ENCODE results near the gene RIN3. TPM values are rescaled to one million over a fixed set of nuclear protein-coding genes. Genes with fewer than 3 reads are reported as not detected.

Gene RIN3
- total RNA-seq, 1 experiment from 2014 or later: 2.4 TPM

DNA sequence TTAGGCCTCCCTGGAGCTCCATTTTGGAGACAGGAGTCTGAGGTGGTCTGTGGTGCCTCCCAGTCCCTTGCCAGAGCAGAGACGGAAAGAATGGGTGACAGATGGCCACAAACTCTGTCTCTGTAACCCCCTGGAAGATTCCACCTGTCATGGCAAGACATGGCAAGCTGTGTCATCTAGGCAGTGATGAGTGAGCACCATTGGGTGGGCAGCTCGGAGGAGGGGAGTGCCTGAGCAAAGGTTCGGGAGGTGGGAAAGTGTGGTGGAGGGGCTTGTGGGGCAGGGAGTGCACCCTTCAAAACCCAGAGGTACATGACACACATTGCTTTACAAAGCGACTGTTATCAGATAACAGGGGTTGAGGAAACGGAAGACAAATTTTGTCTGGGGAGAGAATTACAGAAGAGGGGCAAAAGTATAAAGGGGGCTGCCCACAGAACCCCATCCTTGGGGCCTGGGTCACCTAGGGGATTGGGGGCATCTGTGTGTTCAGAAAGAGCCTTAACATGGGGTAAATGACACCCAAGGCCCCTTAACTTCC, 3.5 kb downstream of the RIN3 start:
- no peaks in the 10 kb centered on the region for H3K27me3 ChIP-seq (replicated peaks; ENCODE audit: insufficient read depth, low read depth, low read length, poor library complexity)
- BruUV-seq (replicated peaks): no TSS peak
- DNase-seq (ENCODE audit: low spot score): no peak
- intact Hi-C loops (cut with micrococcal nuclease; ENCODE audit: unreplicated experiment): no loop called here
- H3K36me3 ChIP-seq (ENCODE audit: insufficient read depth, low read length, poor library complexity, severe bottlenecking): no peaks in the 10 kb centered on the region
- no peak overlapping the region for H3K27ac ChIP-seq (ENCODE audit: low read depth, low read length, poor library complexity, severe bottlenecking)
- no peaks in the 10 kb centered on the region for H3K4me1 ChIP-seq (ENCODE audit: insufficient read depth, low read length, poor library complexity, severe bottlenecking)
- CTCF ChIA-PET: no interaction called here
- TF ChIP-seq CTCF (conservative IDR thresholded peaks at IDR 0.05; ENCODE audit: low read depth, low read length): no peak
- no peak for TF ChIP-seq EZH2 (IDR thresholded peaks at IDR 0.05; ENCODE audit: borderline replicate concordance, low read depth, low read length, poor library complexity, severe bottlenecking)
- no peaks in the 10 kb centered on the region for H3K9me3 ChIP-seq (ENCODE audit: low read depth, low read length, poor library complexity, severe bottlenecking)
- POLR2A ChIA-PET (ENCODE audit: low non-redundant PET): interaction anchor here (0.7 kb wide), 1 partner anchor 1612 kb away, joined by 3 read pairs; no protein-coding TSS in a partner anchor
- no peak overlapping the region for H3K4me3 ChIP-seq (ENCODE audit: low read depth, low read length, poor library complexity, severe bottlenecking)

DNA sequence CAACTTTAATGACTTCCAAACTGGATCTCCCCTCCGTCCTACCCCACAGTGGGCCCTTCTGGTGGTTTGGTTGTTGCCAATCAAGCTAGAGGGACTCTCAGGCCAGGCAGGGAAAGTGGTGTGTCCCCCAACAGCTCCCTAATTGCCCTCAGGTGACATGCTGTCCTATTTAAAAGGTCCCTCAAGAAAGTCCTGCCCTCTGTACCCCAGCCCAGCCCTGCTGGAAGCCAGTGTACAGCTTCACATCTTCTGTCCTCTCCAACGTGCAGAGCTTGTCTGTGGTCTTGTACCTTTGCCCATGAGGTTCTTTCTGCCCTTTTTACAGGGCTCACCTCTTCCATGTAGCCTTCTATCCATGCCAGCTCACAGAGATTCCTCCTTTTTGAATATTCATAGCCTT, 4.2 kb downstream of the RIN3 start:
- H3K4me3 ChIP-seq (ENCODE audit: low read depth, low read length, poor library complexity, severe bottlenecking): no peak overlapping the region
- H3K27ac ChIP-seq (ENCODE audit: low read depth, low read length, poor library complexity, severe bottlenecking): no peak overlapping the region
- CTCF ChIA-PET: no interaction called here
- no peaks in the 10 kb centered on the region for H3K36me3 ChIP-seq (ENCODE audit: insufficient read depth, low read length, poor library complexity, severe bottlenecking)
- POLR2A ChIA-PET (ENCODE audit: low non-redundant PET): no interaction called here
- TF ChIP-seq CTCF (conservative IDR thresholded peaks at IDR 0.05; ENCODE audit: low read depth, low read length): no peak
- TF ChIP-seq EZH2 (IDR thresholded peaks at IDR 0.05; ENCODE audit: borderline replicate concordance, low read depth, low read length, poor library complexity, severe bottlenecking): no peak
- intact Hi-C loops (cut with micrococcal nuclease; ENCODE audit: unreplicated experiment): no loop called here
- DNase-seq (ENCODE audit: low spot score): no peak
- no peaks in the 10 kb centered on the region for H3K4me1 ChIP-seq (ENCODE audit: insufficient read depth, low read length, poor library complexity, severe bottlenecking)
- H3K27me3 ChIP-seq (replicated peaks; ENCODE audit: insufficient read depth, low read depth, low read length, poor library complexity): no peaks in the 10 kb centered on the region
- no peaks in the 10 kb centered on the region for H3K9me3 ChIP-seq (ENCODE audit: low read depth, low read length, poor library complexity, severe bottlenecking)
- no TSS peak for BruUV-seq (replicated peaks)

- Histone ChIP-seq H3K36me3 (ENCODE audit: insufficient read depth, low read length, poor library complexity, severe bottlenecking) (no peaks in the 10 kb centered on the region), H3K9me3 (ENCODE audit: low read depth, low read length, poor library complexity, severe bottlenecking) (no peaks in the 10 kb centered on the region), H3K27ac (ENCODE audit: low read depth, low read length, poor library complexity, severe bottlenecking) (no peak overlapping the region), H3K27me3 (replicated peaks; ENCODE audit: insufficient read depth, low read depth, low read length, poor library complexity) (no peaks in the 10 kb centered on the region), H3K4me1 (ENCODE audit: insufficient read depth, low read length, poor library complexity, severe bottlenecking) (no peaks in the 10 kb centered on the region), H3K4me3 (ENCODE audit: low read depth, low read length, poor library complexity, severe bottlenecking) (no peak overlapping the region)
- no peak for TF ChIP-seq EZH2 (IDR thresholded peaks at IDR 0.05; ENCODE audit: borderline replicate concordance, low read depth, low read length, poor library complexity, severe bottlenecking)
- TF ChIP-seq CTCF (conservative IDR thresholded peaks at IDR 0.05; ENCODE audit: low read depth, low read length): no peak
- no peak for DNase-seq (ENCODE audit: low spot score)
- POLR2A ChIA-PET (ENCODE audit: low non-redundant PET): interaction anchor here (0.6 kb wide), 1 partner anchor 24 kb away, joined by 6 read pairs; no protein-coding TSS in a partner anchor
- intact Hi-C loops (cut with micrococcal nuclease; ENCODE audit: unreplicated experiment): no loop called here
- no TSS peak for BruUV-seq (replicated peaks)
- CTCF ChIA-PET: no interaction called here
These were observed 5.9 kb downstream of the RIN3 start for GRCh38 chr14:92519246-92520101.
